ENCODE data around the gene TBX5.

TBX5 gene

DNA sequence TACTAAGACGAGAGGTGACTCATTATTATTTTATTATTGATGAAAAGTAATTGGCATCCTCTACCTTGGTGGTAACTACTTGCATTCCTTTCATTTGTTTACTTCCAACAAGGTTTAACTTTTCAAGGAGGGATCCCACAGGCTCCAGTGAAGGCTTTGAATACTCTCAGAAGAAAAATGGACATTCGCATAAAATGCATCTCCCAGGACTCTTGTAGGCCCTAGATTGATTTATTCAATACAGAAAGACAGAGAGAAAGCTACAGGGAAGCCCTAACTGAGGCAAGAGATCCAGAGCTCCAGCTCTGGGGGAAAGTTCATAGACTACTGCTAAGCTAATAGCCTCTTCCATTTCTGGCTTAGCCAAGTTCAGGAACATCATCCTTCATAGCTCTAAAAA lies 87.0 kb downstream of the TBX5 start:
- Mint-ChIP-seq H3K27ac (no peak overlapping the region), H3K4me1 (ENCODE audit: low read depth) (no peaks in the 10 kb centered on the region), H3K9me3 (no peaks in the 10 kb centered on the region), H3K4me3 (no peak overlapping the region), H3K27me3 (peaks cover 2% of the 10 kb centered on the region), H3K36me3 (ENCODE audit: low read depth) (no peaks in the 10 kb centered on the region)
- intact Hi-C loops (cut with micrococcal nuclease) = no loop called here

DNA sequence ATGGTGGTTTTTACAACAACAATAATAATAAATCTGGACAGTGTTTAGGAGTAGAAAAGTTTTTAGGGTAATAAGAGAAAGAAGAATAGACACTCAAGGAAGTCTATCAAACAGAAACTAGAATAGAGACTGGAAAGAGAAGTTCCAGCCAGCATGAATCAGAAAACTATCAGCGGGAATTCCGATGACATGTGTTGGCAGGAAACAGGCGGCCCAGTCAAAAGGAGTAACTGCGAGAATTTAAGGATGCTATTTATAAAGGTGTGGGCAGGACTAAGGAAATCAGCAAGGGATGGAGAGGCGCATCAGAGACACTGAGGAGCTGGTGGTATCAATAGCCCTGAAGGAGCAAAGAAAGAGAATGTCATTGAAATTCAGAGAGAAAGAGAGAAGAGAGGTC lies 89.9 kb downstream of the TBX5 start:
- Mint-ChIP-seq H3K36me3 (ENCODE audit: low read depth) (no peaks in the 10 kb centered on the region), H3K4me3 (no peak overlapping the region), H3K9me3 (no peaks in the 10 kb centered on the region), H3K27ac (no peak overlapping the region), H3K27me3 (peaks cover 2% of the 10 kb centered on the region), H3K4me1 (ENCODE audit: low read depth) (no peaks in the 10 kb centered on the region)
- intact Hi-C loops (cut with micrococcal nuclease) = no loop called here

DNA sequence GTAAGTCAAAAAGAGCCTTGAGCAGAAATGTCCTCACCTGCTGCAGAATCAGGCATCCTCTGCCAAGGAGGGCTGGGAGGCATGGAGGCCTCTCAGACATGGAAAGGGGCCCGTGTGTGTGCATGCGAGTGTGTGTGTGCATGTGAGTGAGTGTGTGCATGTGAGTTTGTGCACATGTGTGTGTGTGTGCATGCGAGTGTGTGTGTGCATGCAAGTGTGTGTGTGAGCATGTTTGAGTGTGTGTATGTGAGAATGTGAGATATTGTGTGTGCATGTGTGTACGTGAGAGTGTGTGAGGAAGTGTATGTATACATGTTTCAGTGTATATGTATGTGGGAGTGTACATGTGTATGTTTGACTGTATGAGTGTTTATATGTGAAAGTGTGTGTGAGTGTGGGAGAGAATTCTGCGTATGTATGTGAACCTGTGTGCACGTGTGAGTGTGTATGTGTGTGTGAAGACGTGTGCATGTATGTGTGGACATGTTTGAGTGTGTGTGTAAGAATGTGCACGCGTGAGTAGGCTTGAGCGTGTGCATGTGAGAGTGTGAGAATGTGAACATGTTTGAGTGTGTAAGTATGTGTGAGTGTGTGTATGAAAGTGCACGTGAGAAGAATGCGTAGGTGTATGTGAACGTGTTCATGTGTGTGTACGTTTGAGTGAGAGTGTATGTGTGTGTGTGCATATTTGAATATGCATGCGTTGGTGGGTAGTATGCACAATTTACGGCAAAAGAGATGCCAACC lies 90.8 kb downstream of the TBX5 start:
- no peaks in the 10 kb centered on the region for H3K9me3 Mint-ChIP-seq
- intact Hi-C loops (cut with micrococcal nuclease) = no loop called here
- no peak overlapping the region for H3K27ac Mint-ChIP-seq
- H3K4me1 Mint-ChIP-seq (ENCODE audit: low read depth) = no peaks in the 10 kb centered on the region
- H3K36me3 Mint-ChIP-seq (ENCODE audit: low read depth) = no peaks in the 10 kb centered on the region
- H3K4me3 Mint-ChIP-seq = no peak overlapping the region
- peaks cover 2% of the 10 kb centered on the region for H3K27me3 Mint-ChIP-seq

DNA sequence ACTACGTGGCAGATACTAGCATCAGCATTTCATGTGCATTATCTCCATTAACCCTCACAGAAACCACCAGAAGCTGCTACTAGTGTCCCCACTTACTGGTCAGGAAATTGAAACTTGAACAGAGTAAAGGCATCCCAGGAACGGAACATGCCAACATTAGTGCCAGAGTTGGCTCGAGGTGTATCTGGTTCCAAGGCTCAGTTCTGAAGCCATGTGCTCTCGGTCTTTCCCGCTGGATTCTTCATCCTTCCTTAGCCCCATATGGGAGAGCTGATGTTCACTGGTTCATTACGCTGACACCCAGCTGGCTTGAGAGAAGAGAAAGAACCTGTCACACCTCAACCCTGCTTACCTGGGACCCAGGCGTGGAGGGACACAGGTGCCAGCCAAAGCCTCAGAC lies 91.5 kb downstream of the TBX5 start:
- no peaks in the 10 kb centered on the region for H3K27me3 Mint-ChIP-seq
- H3K27ac Mint-ChIP-seq = no peak overlapping the region
- no peaks in the 10 kb centered on the region for H3K9me3 Mint-ChIP-seq
- H3K36me3 Mint-ChIP-seq (ENCODE audit: low read depth) = no peaks in the 10 kb centered on the region
- H3K4me1 Mint-ChIP-seq (ENCODE audit: low read depth) = no peaks in the 10 kb centered on the region
- intact Hi-C loops (cut with micrococcal nuclease) = no loop called here
- H3K4me3 Mint-ChIP-seq = no peak overlapping the region

DNA sequence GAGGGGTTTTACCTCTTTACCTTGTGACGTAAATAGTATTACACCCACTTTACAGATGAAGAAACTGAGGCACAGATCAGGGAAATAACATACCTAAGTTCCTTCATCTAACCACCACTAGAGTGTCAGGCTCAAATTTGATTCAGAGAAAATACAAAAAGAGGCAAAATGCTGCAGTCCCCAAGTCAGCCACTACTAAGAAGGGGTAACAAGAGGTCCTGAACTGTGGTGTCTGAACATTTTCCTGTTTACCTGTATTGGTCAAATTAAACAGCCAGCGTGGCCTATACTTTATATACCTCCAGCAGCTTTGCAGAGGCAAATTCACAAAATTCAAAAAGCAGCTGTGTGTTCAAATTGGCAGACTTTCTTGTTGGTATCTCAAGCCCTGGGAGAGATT lies 92.0 kb downstream of the TBX5 start:
- Mint-ChIP-seq H3K9me3 (no peaks in the 10 kb centered on the region), H3K27ac (no peak overlapping the region), H3K4me1 (ENCODE audit: low read depth) (no peaks in the 10 kb centered on the region), H3K36me3 (ENCODE audit: low read depth) (no peaks in the 10 kb centered on the region), H3K27me3 (no peaks in the 10 kb centered on the region), H3K4me3 (no peak overlapping the region)
- intact Hi-C loops (cut with micrococcal nuclease) = no loop called here

DNA sequence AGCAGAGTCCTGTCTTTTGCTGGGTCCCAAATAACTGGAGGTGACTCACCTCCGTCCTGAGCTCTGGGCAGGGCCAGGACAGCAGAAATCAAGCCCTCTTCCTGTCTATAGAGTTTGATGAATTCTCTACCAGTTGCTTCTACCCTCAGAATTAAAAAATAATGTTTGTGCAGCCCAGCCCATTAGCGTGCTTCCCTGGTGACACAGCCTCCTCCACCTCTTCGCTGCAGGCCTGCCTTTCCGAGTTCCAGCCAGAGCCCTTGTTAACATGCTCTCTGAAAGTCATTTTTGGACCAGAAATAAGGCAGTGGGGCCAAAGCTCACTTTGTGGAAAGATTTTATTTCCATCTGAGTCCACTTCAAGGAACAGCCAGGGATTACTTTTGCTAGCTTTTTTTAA lies 94.0 kb downstream of the TBX5 start:
- Mint-ChIP-seq H3K4me1 (ENCODE audit: low read depth) (no peaks in the 10 kb centered on the region), H3K27me3 (no peaks in the 10 kb centered on the region)
- intact Hi-C loops (cut with micrococcal nuclease) = no loop called here

DNA sequence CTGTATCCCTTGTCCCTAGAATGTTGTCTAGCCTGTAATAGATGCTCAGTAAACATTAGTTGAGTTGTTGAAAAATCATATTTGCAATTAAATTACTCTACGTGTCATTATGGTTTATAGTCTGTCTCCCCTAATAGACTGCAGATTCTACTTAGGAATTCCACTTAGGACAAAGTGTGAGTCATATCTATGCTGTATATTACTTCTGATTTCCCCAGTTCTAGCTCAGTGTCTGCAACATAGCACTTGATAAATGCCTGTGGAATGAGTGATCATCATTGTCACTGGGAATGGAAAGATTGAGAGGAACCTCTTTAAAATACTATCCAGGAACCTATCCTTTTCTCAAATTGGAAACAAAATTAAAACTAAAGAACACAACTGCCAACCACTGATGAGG lies 99.3 kb downstream of the TBX5 start:
- Mint-ChIP-seq H3K4me1 (ENCODE audit: low read depth) (no peaks in the 10 kb centered on the region), H3K9me3 (no peaks in the 10 kb centered on the region), H3K4me3 (no peak overlapping the region), H3K36me3 (ENCODE audit: low read depth) (no peaks in the 10 kb centered on the region), H3K27me3 (no peaks in the 10 kb centered on the region), H3K27ac (no peak overlapping the region)
- intact Hi-C loops (cut with micrococcal nuclease) = no loop called here

More for the DNA sequence above, 94.0 kb downstream of the TBX5 start:
- no peak overlapping the region for H3K27ac Mint-ChIP-seq
- H3K4me3 Mint-ChIP-seq = no peak overlapping the region
- no peaks in the 10 kb centered on the region for H3K9me3 Mint-ChIP-seq
- no peaks in the 10 kb centered on the region for H3K36me3 Mint-ChIP-seq (ENCODE audit: low read depth)

DNA sequence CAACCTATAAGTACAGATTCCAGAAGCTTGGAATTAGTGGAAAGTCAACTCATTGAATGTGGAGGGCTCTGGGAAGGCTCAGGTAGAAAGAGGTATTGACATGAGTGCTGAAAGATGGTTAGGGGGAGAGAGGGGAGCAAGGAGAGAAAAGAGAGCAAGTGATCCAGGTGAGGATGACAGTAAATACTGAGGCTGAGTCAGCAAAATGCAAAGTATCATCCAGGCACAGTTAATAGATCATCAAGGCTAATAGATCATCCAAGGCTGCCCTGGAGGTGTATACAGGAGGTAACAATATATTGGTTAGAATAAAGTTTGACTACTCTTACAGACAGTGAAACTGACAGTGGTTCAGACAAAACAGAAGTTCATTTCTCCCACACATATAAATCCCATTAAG lies 100.5 kb downstream of the TBX5 start:
- no peak overlapping the region for H3K27ac Mint-ChIP-seq
- no peak overlapping the region for H3K4me3 Mint-ChIP-seq
- no peaks in the 10 kb centered on the region for H3K9me3 Mint-ChIP-seq
- no peaks in the 10 kb centered on the region for H3K36me3 Mint-ChIP-seq (ENCODE audit: low read depth)
- no peaks in the 10 kb centered on the region for H3K4me1 Mint-ChIP-seq (ENCODE audit: low read depth)
- H3K27me3 Mint-ChIP-seq = no peaks in the 10 kb centered on the region
- intact Hi-C loops (cut with micrococcal nuclease) = no loop called here

Measured in dendritic cell treated with granulocyte-macrophage colony-stimulating factor and Interleukin-4, amounts not matched to agents 40 ng/mL and 50 ng/mL, for 4 days (primary cell).